Activated CD8-positive, alpha-beta T cell treated with anti-CD3 and anti-CD28 coated beads for 36 hours (primary cell): ENCODE measurements around the gene KCNC1. TPM values are rescaled to one million over a fixed set of nuclear protein-coding genes. Genes with fewer than 3 reads are reported as not detected.

Experiments used
- ATAC-seq: fragments of 200-7000 bp; cut with Tn5 transposase; one replicate; pipeline ENCODE4 v1.10.0; 2021; ENCODE audit warnings: mild to moderate bottlenecking, moderate library complexity
- CTCF ChIA-PET: fragments of 350-600 bp; sonication (Branson Sonifier 250); formaldehyde crosslinking; loops from one replicate; lab custom pipeline; 2021; ENCODE audit warnings: antibody characterized with exemption; lab: Charles Lee
- POLR2A ChIA-PET: fragments of 350-600 bp; sonication (Branson Sonifier 250); formaldehyde crosslinking; loops from one replicate; lab custom pipeline; 2021; ENCODE audit warnings: antibody characterized with exemption; lab: Charles Lee
- DNase-seq: peaks from one replicate; pipeline ENCODE4 v3.0.0-alpha.2; 2020
- H3K27ac Mint-ChIP-seq: one replicate; pipeline ENCODE4 v1.8.0; 2021; ENCODE audit warnings: mild to moderate bottlenecking, mixed read lengths
- H3K27me3 Mint-ChIP-seq: one replicate; pipeline ENCODE4 v1.8.0; 2021; ENCODE audit warnings: mixed read lengths
- H3K36me3 Mint-ChIP-seq: one replicate; pipeline ENCODE4 v1.8.0; 2021; ENCODE audit warnings: low read depth, mixed read lengths
- H3K4me1 Mint-ChIP-seq: one replicate; pipeline ENCODE4 v1.8.0; 2021; ENCODE audit warnings: low read depth, mixed read lengths
- H3K4me3 Mint-ChIP-seq: one replicate; pipeline ENCODE4 v1.8.0; 2021; ENCODE audit warnings: mild to moderate bottlenecking, moderate library complexity, mixed read lengths
- H3K9me3 Mint-ChIP-seq: one replicate; pipeline ENCODE4 v1.8.0; 2021; ENCODE audit warnings: mixed read lengths
- intact Hi-C: fragments of 100-400 bp; cut with micrococcal nuclease; formaldehyde crosslinking; loops from one replicate; pipeline ENCODE4 v1.10.0; 2022
- total RNA-seq, 2 experiments: library from RNA; stranded (reverse); gene quantifications; one replicate each; pipeline ENCODE4 v1.2.3, GENCODE V29; 2021
- TF ChIP-seq, protein P1 (sequence below): fragments of 200-600 bp; IDR thresholded peaks from one replicate; pipeline ENCODE4 v1.8.0; 2022; ENCODE audit warnings: antibody characterized with exemption, mild to moderate bottlenecking

Gene KCNC1
- total RNA-seq, 2 experiments from 2014 or later = not detected

DNA sequence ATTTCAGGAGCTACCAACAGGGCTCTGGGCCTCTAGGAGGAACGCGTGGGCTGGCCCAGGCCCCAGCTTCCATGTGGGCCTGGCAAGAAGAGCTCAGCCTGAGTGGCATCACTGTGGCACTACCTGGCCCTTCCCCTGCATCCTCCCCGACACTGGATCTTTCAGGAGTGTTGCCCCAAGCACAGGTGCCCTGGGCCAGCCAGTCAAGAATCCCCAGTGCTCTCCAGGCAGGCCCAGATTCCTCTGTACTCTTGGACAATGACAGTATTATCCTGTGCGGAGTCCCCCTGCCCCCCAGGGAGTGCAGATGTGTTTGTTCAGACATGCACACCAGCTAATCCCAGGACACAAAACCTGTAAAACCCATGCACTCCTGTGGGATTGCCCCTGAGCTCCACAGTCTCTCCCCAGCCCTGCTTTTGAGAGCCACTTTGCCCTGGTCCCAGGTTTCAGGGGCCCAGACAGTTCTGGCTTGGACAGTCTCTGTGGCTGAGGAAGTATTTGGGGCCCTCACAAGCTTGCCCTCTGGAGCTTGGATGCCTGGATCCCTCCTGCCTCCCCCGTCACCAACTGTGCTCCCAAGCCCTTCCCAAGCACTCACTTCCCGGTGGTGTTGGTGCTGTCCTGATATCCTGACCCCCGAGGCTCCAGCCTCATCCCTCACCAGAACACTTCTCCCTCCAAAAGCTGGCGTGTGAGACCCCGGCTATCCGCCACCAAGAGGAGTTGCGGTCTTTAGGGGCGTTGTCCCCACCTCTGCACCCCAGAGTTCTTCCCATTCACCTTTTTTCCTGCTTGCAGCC, 39.9 kb downstream of the KCNC1 start:
- ChIA-PET CTCF (no interaction called here), POLR2A (no interaction called here)
- Mint-ChIP-seq H3K27ac (no peak overlapping the region), H3K9me3 (no peaks in the 10 kb centered on the region), H3K4me3 (no peak overlapping the region), H3K36me3 (no peaks in the 10 kb centered on the region), H3K27me3 (no peaks in the 10 kb centered on the region), H3K4me1 (no peaks in the 10 kb centered on the region)
- DNase-seq = no peak
- intact Hi-C loops = no loop called here
- no peak for ATAC-seq
- TF ChIP-seq, protein P1, sequence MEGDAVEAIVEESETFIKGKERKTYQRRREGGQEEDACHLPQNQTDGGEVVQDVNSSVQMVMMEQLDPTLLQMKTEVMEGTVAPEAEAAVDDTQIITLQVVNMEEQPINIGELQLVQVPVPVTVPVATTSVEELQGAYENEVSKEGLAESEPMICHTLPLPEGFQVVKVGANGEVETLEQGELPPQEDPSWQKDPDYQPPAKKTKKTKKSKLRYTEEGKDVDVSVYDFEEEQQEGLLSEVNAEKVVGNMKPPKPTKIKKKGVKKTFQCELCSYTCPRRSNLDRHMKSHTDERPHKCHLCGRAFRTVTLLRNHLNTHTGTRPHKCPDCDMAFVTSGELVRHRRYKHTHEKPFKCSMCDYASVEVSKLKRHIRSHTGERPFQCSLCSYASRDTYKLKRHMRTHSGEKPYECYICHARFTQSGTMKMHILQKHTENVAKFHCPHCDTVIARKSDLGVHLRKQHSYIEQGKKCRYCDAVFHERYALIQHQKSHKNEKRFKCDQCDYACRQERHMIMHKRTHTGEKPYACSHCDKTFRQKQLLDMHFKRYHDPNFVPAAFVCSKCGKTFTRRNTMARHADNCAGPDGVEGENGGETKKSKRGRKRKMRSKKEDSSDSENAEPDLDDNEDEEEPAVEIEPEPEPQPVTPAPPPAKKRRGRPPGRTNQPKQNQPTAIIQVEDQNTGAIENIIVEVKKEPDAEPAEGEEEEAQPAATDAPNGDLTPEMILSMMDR = no peak

DNA sequence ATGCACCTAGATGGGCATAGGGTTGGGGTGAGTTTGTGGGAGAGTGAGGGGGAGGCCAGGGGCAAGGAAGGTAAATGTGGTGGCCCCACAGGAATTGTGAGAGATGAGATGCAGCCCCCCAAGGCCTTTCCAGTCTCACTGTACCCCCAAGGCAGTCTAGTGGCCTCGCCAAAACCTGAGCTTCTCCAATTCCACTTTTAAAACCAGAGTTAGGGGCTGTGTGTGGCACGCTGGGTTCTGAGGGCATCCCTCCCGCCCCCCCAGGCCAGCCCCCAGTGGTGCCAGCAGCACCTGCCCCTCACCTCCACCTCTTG, 40.4 kb downstream of the KCNC1 start:
- DNase-seq (no peak), ATAC-seq (no peak)
- Mint-ChIP-seq H3K27ac (no peak overlapping the region), H3K36me3 (no peaks in the 10 kb centered on the region), H3K9me3 (no peaks in the 10 kb centered on the region), H3K4me3 (no peak overlapping the region), H3K4me1 (no peaks in the 10 kb centered on the region), H3K27me3 (no peaks in the 10 kb centered on the region)
- intact Hi-C loops = no loop called here
- ChIA-PET POLR2A (no interaction called here), CTCF (no interaction called here)
- TF ChIP-seq, protein P1 = no peak

DNA sequence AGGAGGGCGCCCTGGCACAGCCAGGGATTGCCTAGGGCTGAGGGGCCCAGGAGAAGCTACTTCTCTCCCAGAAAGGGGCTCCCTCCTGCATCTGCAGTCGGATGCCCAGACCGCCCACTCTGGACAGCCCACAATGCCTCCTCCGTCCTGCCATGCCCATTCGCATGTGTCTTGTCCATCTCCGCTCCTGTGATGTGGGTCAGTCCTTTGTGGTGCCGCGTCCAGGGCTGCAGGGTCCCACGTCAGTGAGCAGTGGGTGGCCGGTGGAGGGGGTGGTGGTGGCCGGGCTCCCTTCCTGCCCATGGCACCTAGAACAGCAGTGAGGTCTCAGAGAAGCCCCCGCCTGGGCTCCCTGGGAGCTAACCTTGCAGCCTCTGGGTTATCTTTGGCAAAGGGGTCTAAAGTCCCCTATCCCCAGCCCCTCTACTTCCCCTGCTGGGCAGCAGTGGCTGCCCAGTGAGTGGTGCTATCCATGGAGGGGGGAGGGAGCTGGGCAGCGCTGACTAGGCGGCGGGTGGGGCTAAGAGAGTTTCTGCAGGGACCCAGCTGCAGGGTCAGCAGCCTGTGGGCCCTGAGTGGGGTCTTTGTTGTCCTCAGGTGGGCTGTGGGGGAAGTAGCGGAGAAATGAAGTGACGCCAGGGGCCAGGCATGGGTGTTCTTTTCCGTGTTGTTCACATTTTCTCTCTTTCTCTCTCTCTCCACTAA, 41.1 kb downstream of the KCNC1 start:
- intact Hi-C loops = no loop called here
- ChIA-PET POLR2A (no interaction called here), CTCF (no interaction called here)
- no peaks in the 10 kb centered on the region for H3K4me1 Mint-ChIP-seq
- ATAC-seq (no peak), DNase-seq (no peak)
- H3K4me3 Mint-ChIP-seq = no peak overlapping the region
- H3K27ac Mint-ChIP-seq = no peak overlapping the region
- H3K9me3 Mint-ChIP-seq = no peaks in the 10 kb centered on the region
- TF ChIP-seq, protein P1 = no peak
- no peaks in the 10 kb centered on the region for H3K36me3 Mint-ChIP-seq
- no peaks in the 10 kb centered on the region for H3K27me3 Mint-ChIP-seq

DNA sequence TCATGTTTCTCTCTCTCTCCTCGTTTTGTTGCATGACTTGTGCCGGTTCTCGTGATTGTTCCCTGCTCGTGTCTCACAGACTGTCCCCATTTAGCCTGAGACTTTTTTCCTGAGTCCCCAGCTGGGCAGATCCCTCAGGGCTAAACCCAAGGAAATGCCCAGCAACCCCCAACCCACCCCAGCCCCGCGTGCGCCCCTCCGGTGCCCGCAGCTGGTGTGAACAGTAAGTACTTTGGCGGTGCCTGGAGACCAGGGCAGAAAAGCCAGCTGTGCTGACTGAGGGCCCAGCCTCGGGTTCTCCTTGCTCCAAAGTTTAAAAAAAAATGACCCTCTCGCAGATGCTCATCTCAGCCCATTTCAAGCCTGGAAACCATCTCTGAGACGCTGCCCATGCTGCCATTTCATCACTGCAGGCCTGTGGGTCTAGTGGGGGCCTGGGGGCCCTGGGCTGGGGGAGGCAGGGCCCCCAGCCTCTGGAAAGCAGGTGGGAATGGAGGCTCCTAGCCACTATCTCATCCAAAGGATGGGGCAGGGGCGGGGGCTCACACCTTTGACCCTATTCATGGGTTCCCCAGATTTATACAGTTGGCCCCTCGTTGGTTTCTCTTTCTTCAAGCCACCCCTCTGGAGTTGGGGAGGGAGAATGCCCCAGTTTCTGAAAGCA, 41.8 kb downstream of the KCNC1 start:
- DNase-seq (no peak), ATAC-seq (no peak)
- H3K4me1 Mint-ChIP-seq = no peaks in the 10 kb centered on the region
- no peaks in the 10 kb centered on the region for H3K9me3 Mint-ChIP-seq
- no peak overlapping the region for H3K27ac Mint-ChIP-seq
- TF ChIP-seq, protein P1 = no peak
- ChIA-PET CTCF (no interaction called here), POLR2A (no interaction called here)
- intact Hi-C loops = no loop called here
- no peaks in the 10 kb centered on the region for H3K27me3 Mint-ChIP-seq
- H3K4me3 Mint-ChIP-seq = no peak overlapping the region
- no peaks in the 10 kb centered on the region for H3K36me3 Mint-ChIP-seq
